Spleen (tissue), 7 donors: ENCODE data around the gene LUC7L3.

ENCODE experiments used
- CTCF ChIP-seq, 11 experiments: fragments of 200-600 bp in 7 of 11; fragments of 450-650 bp in 4 of 11; sonication (generic) in 4 of 11; IDR thresholded peaks in 8 of 11; conservative IDR thresholded peaks in 3 of 11; 1 replicate in 7 of 11; 2 replicates in 4 of 11; pipeline versions ENCODE4 v1.4.0 to v1.8.0; 2016 to 2021; ENCODE audit warnings: antibody characterized with exemption in 11 of 11, inconsistent platforms in 4 of 11, mild to moderate bottlenecking in 1 of 11
- POLR2A ChIP-seq, 3 donors: fragments of 450-650 bp; IDR thresholded peaks; one replicate each; pipeline ENCODE4 v1.5.1; 2017; ENCODE audit warnings: antibody characterized with exemption in 3 of 3, mild to moderate bottlenecking in 1 of 3
- POLR2AphosphoS5 ChIP-seq, 3 donors: sonication (generic); formaldehyde crosslinking; IDR thresholded peaks; one replicate each; pipeline ENCODE4 v1.5.1; 2017; ENCODE audit warnings: antibody characterized with exemption in 3 of 3
- donor health status: DM: no; HTN: no; CAD: no; lungs with moderate emphysema.
- donor health status: DM: no; HTN: no; CAD: no.
- donor health status: DM: no; HTN: no; CAD: no.

- no peak for TF ChIP-seq CTCF (IDR thresholded peaks at IDR 0.05 in 8 of 11, conservative IDR thresholded peaks at IDR 0.05 in 3 of 11)
- TF ChIP-seq POLR2AphosphoS5 (IDR thresholded peaks at IDR 0.05): peak in 1 of 3 donors; percentile 17
- no peak for TF ChIP-seq POLR2A (IDR thresholded peaks at IDR 0.05)
Observed at GRCh38 chr17:50758989-50759544, 39.7 kb downstream of the LUC7L3 start.
